GM12801 (cell line): ENCODE results near the gene TMEM132C.

Source experiments
- CTCF ChIP-seq: IDR thresholded peaks from one replicate; pipeline ENCODE4 v1.5.1; 2011; ENCODE audit warnings: control low read depth; ENCODE audit not compliant: insufficient read length; ENCODE audit errors: extremely low read depth

Gene TMEM132C

GRCh38 chr12:128458301-128458974 is 191.5 kb downstream of the TMEM132C start:
- TF ChIP-seq CTCF, result no peak

GRCh38 chr12:128459067-128459466 is 192.1 kb downstream of the TMEM132C start:
- TF ChIP-seq CTCF, result no peak

DNA sequence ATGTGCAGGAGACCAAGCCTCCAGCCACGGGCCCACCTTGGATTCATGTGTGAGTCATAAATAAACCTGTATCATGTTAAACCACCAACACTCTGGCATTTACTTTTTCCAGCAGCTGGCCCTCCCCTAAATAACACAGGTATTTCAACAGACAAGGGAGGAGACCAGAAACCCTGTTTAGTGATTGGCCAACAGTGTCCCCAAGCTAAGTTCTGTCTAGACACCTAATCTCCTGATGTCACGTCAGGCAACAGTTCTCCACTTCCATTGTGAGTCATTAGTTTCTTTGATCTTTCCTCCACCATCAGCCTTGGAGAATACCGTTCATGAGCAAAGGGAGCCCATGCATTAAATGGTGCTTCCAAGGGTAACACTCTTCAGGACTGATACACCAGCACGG is 196.9 kb downstream of the TMEM132C start:
- no peak for TF ChIP-seq CTCF

GRCh38 chr12:128467882-128468281 is 200.9 kb downstream of the TMEM132C start:
- TF ChIP-seq CTCF, result no peak

DNA sequence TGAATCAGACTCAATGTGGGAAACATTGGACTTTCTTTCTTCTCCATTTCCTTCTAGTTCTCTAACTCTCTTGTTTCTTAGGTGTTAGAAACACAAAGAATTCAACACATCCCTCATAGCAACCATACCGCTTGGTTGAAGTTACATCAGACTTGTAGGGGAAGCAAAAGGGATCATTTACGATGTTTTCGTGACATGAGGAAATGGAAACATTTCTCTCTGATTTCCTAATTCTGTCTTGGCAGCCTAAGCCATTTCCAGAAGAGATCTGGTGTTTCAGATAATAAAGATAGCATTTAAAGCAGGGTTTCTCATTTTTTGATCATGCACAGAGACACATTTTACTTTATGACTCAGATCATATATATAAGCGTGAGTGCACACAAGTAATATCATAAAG is 202.0 kb downstream of the TMEM132C start:
- no peak for TF ChIP-seq CTCF

GRCh38 chr12:128471491-128471890 is 204.5 kb downstream of the TMEM132C start:
- TF ChIP-seq CTCF, result no peak

DNA sequence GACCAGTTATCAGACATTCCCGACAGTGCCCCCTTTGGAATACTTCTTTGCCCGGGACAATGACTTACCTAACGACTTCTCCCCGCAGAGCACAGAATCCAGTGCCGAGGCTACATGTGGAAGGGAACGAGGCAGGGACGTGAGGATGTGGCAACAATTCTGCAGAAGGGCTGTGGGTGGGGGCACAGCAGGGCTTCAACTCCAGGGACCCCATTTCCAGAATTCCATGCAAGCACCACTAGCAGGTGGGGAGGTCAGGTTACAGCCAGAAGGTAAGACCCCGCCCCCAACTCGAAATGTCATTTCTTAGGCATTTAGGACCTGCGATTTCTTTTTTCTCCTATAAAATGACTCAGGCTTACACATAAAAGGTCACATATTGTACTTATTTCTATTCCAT is 207.9 kb downstream of the TMEM132C start:
- TF ChIP-seq CTCF, result no peak
